ENCODE data around the gene RAP1GAP2.

The RAP1GAP2 gene

GRCh38 chr17:2947996-2948550, 151.8 kb downstream of the RAP1GAP2 start:
- no peak for DNase-seq (ENCODE audit: low read depth)

- no peak for DNase-seq (ENCODE audit: low read depth)
Observed at GRCh38 chr17:2948721-2949468, 152.7 kb downstream of the RAP1GAP2 start.

GRCh38 chr17:2949469-2950044, 153.3 kb downstream of the RAP1GAP2 start:
- DNase-seq (ENCODE audit: low read depth): no peak

- DNase-seq (ENCODE audit: low read depth): no peak
Observed at GRCh38 chr17:2950846-2951245, 154.6 kb downstream of the RAP1GAP2 start.

- no peak for DNase-seq (ENCODE audit: low read depth)
Observed at GRCh38 chr17:2952174-2952845, 156.1 kb downstream of the RAP1GAP2 start.

GRCh38 chr17:2954898-2955445, 158.7 kb downstream of the RAP1GAP2 start:
- no peak for DNase-seq (ENCODE audit: low read depth)

- no peak for DNase-seq (ENCODE audit: low read depth)
Observed at GRCh38 chr17:2955931-2956582, 159.8 kb downstream of the RAP1GAP2 start.

GRCh38 chr17:2957631-2958286, 161.5 kb downstream of the RAP1GAP2 start:
- DNase-seq (ENCODE audit: low read depth): no peak

GRCh38 chr17:2958706-2959222, 162.5 kb downstream of the RAP1GAP2 start:
- no peak for DNase-seq (ENCODE audit: low read depth)

- no peak for DNase-seq (ENCODE audit: low read depth)
Observed at GRCh38 chr17:2959371-2960130, 163.3 kb downstream of the RAP1GAP2 start.

- no peak for DNase-seq (ENCODE audit: low read depth)
Observed at GRCh38 chr17:2961446-2961845, 165.2 kb downstream of the RAP1GAP2 start.

GRCh38 chr17:2962236-2962635, 166.0 kb downstream of the RAP1GAP2 start:
- DNase-seq (ENCODE audit: low read depth): no peak

GRCh38 chr17:2962729-2963128, 166.5 kb downstream of the RAP1GAP2 start:
- no peak for DNase-seq (ENCODE audit: low read depth)

- DNase-seq (ENCODE audit: low read depth): no peak
Observed at GRCh38 chr17:2963332-2964027, 167.2 kb downstream of the RAP1GAP2 start.

GRCh38 chr17:2964028-2964356, 167.8 kb downstream of the RAP1GAP2 start:
- no peak for DNase-seq (ENCODE audit: low read depth)

GRCh38 chr17:2964370-2964769, 168.1 kb downstream of the RAP1GAP2 start:
- DNase-seq (ENCODE audit: low read depth): no peak

GRCh38 chr17:2964831-2965230, 168.6 kb downstream of the RAP1GAP2 start:
- DNase-seq (ENCODE audit: low read depth): no peak

- no peak for DNase-seq (ENCODE audit: low read depth)
Observed at GRCh38 chr17:2965621-2966595, 169.7 kb downstream of the RAP1GAP2 start.

- no peak for DNase-seq (ENCODE audit: low read depth)
Observed at GRCh38 chr17:2967515-2967914, 171.3 kb downstream of the RAP1GAP2 start.

Measured in T follicular helper cell (primary cell).